SU-DHL-6 (cell line): ENCODE measurements around the gene FXYD7.

Source experiments
- H2AFZ ChIP-seq: fragments of 200-600 bp; sonication (generic); 2 replicates; pipeline ENCODE4 v1.6.1; 2014; ENCODE audit warnings: low read depth, mild to moderate bottlenecking, moderate library complexity, mixed read lengths, antibody characterized with exemption, low read length; ENCODE audit not compliant: severe bottlenecking
- H3F3A ChIP-seq: fragments of 200-600 bp; shearing (Covaris generic); 2 replicates; pipeline ENCODE4 v1.6.0; 2016; ENCODE audit warnings: antibody characterized with exemption, mild to moderate bottlenecking; ENCODE audit not compliant: insufficient read depth
- H3K27ac ChIP-seq: fragments of 200-600 bp; sonication (generic); 2 replicates; pipeline ENCODE4 v1.5.1; 2016; ENCODE audit warnings: low read depth, mild to moderate bottlenecking, low read length, moderate library complexity, mixed read lengths
- H3K27me3 ChIP-seq: fragments of 200-600 bp; sonication (generic), shearing (Covaris generic); 2 replicates; pipeline ENCODE4 v1.6.0; 2014; ENCODE audit warnings: mild to moderate bottlenecking, low read length
- H3K36me3 ChIP-seq: fragments of 200-600 bp; sonication (generic); 2 replicates; pipeline ENCODE4 v1.6.1; 2014; ENCODE audit warnings: mild to moderate bottlenecking, low read length, mixed read lengths
- H3K4me2 ChIP-seq: fragments of 300-600, 200-600 bp; shearing (Covaris generic), sonication (generic); 2 replicates; pipeline ENCODE4 v1.6.0; 2014; ENCODE audit warnings: low read length, low read depth, mild to moderate bottlenecking; ENCODE audit not compliant: poor library complexity, severe bottlenecking
- H3K4me3 ChIP-seq: fragments of 200-600 bp; sonication (generic); 2 replicates; pipeline ENCODE4 v1.5.1; 2014; ENCODE audit warnings: antibody characterized with exemption, low read length, mild to moderate bottlenecking, mixed read lengths; ENCODE audit not compliant: insufficient read depth, poor library complexity, severe bottlenecking
- H3K79me2 ChIP-seq: fragments of 200-600 bp; sonication (generic); 2 replicates; pipeline ENCODE4 v1.6.1; 2014; ENCODE audit warnings: mild to moderate bottlenecking, low read length, moderate library complexity; ENCODE audit not compliant: insufficient read depth
- H3K9ac ChIP-seq: fragments of 200-600 bp; sonication (generic); 2 replicates; pipeline ENCODE4 v1.7.0; 2014; ENCODE audit warnings: mild to moderate bottlenecking, low read length
- H3K9me2 ChIP-seq: fragments of 200-600 bp; sonication (generic); replicated peaks from 2 replicates; pipeline ENCODE4 v1.6.1; 2014; ENCODE audit warnings: low read length; ENCODE audit not compliant: insufficient read depth
- H3K9me3 ChIP-seq: fragments of 200-600 bp; sonication (generic); 2 replicates; pipeline ENCODE4 v1.6.1; 2014; ENCODE audit warnings: low read length, mixed read lengths; ENCODE audit not compliant: insufficient read depth
- H4K20me1 ChIP-seq: fragments of 200-600 bp; sonication (generic); 2 replicates; pipeline ENCODE4 v1.6.1; 2014; ENCODE audit warnings: low read depth, mild to moderate bottlenecking, antibody characterized with exemption, low read length, moderate library complexity, mixed read lengths
- EZH2phosphoT487 ChIP-seq: fragments of 200-600 bp; sonication (generic), shearing (Covaris generic); conservative IDR thresholded peaks from 2 replicates; pipeline ENCODE4 v1.6.1; 2018; ENCODE audit warnings: mild to moderate bottlenecking, antibody characterized with exemption, low read length, moderate library complexity, mixed read lengths
- TF ChIP-seq, protein P1 (sequence below): fragments of 200-600 bp; sonication (generic); IDR thresholded peaks from one replicate; pipeline ENCODE4 v1.5.1; 2017; ENCODE audit warnings: antibody characterized with exemption, mild to moderate bottlenecking, low read length, moderate library complexity; ENCODE audit not compliant: insufficient read depth, poor library complexity, severe bottlenecking

Gene FXYD7

DNA sequence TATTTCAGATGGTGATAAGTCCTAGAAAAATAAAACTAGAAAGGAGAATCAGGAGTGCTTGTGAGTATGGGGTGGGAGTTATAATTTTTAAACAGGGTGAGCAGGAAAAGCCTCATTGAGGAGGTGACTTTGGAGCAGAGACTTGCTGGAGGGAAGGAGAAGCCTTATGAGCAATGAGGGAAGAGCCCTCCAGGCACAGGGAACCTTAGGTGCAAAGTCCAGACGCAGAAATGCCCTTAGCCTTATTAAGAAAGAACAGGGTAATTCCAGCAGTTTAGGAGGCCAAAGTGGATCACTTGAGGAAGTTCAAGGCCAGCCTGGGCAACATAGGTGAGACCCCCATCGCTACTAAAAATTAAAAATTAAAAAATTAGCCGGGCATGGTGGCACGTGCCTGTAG, 48.4 kb upstream of the FXYD7 start:
- Histone ChIP-seq H3K27ac (no peak overlapping the region), H3F3A (peaks cover 6% of the 10 kb centered on the region; the same call in 1 of the 2 replicates), H3K4me3 (no peak overlapping the region), H3K9me3 (no peaks in the 10 kb centered on the region), H3K4me2 (no peak overlapping the region), H3K27me3 (no peaks in the 10 kb centered on the region), H2AFZ (no peak overlapping the region), H3K9me2 (no peaks in the 10 kb centered on the region), H3K36me3 (no peaks in the 10 kb centered on the region), H3K79me2 (no peaks in the 10 kb centered on the region), H4K20me1 (no peaks in the 10 kb centered on the region), H3K9ac (no peak overlapping the region)
- no peak for TF ChIP-seq EZH2phosphoT487
- TF ChIP-seq, protein P1, sequence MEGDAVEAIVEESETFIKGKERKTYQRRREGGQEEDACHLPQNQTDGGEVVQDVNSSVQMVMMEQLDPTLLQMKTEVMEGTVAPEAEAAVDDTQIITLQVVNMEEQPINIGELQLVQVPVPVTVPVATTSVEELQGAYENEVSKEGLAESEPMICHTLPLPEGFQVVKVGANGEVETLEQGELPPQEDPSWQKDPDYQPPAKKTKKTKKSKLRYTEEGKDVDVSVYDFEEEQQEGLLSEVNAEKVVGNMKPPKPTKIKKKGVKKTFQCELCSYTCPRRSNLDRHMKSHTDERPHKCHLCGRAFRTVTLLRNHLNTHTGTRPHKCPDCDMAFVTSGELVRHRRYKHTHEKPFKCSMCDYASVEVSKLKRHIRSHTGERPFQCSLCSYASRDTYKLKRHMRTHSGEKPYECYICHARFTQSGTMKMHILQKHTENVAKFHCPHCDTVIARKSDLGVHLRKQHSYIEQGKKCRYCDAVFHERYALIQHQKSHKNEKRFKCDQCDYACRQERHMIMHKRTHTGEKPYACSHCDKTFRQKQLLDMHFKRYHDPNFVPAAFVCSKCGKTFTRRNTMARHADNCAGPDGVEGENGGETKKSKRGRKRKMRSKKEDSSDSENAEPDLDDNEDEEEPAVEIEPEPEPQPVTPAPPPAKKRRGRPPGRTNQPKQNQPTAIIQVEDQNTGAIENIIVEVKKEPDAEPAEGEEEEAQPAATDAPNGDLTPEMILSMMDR: no peak

DNA sequence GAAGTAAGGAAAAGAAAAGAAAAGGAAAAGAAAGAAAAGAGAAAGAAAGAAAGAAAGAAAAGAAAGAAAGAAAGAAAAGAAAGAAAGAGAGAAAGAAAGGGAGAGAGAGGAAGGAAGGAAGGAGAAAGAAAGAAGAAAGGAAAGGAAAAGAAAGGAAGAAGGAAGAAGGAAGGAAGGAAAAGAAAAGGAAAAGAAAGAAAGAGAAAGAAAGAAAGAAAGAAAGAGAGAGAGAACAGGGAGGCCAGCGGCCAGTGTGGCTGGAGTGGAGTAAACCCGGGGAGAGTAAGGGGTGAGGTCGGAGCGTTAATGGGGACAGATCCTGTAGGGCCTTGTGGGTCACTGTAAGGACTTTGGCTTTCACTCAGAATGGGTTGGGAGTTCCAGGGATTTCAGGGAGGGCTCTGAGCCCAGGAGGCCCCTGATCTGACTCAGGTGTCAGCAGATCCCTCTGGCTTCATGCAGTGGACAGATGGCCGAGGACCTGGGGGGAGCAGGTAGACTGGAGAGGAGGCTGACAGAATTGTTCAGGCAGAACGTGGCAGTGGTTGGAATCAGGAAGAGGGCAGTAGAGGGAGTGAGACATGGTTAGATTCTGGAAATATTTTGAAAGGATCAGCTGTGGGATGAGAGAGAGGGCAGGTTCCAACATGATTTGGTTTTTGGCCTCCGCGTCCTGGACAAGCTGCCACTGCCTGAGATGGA, 47.2 kb upstream of the FXYD7 start:
- Histone ChIP-seq H3K9me3 (no peaks in the 10 kb centered on the region), H3K9me2 (no peaks in the 10 kb centered on the region), H3K27ac (no peak overlapping the region), H4K20me1 (no peaks in the 10 kb centered on the region), H3K4me3 (no peak overlapping the region), H2AFZ (no peak overlapping the region), H3K36me3 (no peaks in the 10 kb centered on the region), H3K79me2 (no peaks in the 10 kb centered on the region), H3K9ac (no peak overlapping the region), H3K4me2 (no peak overlapping the region), H3K27me3 (no peaks in the 10 kb centered on the region), H3F3A (peaks cover 6% of the 10 kb centered on the region; the same call in 1 of the 2 replicates)
- TF ChIP-seq, protein P1: no peak
- TF ChIP-seq EZH2phosphoT487: no peak

DNA sequence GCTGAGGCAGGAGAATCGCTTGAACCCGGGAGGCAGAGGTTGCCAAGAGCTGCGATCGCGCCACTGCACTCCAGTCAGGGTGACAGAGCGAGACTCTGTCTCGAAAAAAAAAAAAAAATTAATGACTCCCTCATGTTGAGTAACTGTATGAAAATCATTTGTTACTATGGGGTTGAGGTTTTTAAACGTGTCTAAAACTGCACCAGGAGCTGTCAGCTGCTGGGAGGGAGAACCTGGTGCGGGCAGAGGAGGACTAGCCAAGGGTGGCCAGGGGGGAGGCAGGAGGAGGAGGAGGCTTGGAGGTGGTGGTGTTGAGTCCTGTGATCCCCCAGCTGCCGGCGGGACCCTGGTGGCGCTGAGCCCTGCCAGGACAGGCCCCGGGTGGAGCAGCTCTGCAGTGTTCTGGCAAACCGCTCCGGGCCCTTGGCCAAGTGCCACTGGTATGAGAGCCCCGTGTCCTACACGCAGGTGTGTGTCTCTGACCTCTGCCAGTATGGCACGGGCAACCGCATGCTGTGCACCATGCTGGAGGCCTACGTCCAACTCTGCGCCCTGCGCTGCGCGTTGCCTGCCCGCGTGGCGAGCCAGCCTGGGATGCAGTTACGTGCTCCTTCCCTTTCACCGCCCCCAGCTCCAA, 44.5 kb upstream of the FXYD7 start:
- Histone ChIP-seq H2AFZ (no peak overlapping the region), H3F3A (peaks cover 6% of the 10 kb centered on the region; the same call in 1 of the 2 replicates), H3K36me3 (no peaks in the 10 kb centered on the region), H3K4me2 (no peak overlapping the region), H3K27me3 (no peaks in the 10 kb centered on the region), H3K4me3 (no peak overlapping the region), H3K9ac (no peak overlapping the region), H4K20me1 (no peaks in the 10 kb centered on the region), H3K27ac (no peak overlapping the region), H3K79me2 (no peaks in the 10 kb centered on the region), H3K9me3 (no peaks in the 10 kb centered on the region), H3K9me2 (no peaks in the 10 kb centered on the region)
- TF ChIP-seq EZH2phosphoT487: no peak
- TF ChIP-seq, protein P1: no peak
